Nephron progenitor cell (in vitro differentiated cells): ENCODE results near the gene C16orf92.

Experiments
- DNase-seq: peaks from one replicate; pipeline ENCODE4 v3.0.0; 2021
- H3K27ac Mint-ChIP-seq: 2 replicates; pipeline ENCODE4 v1.8.0; 2021; ENCODE audit warnings: mild to moderate bottlenecking, moderate library complexity, mixed read lengths
- H3K27me3 Mint-ChIP-seq: 2 replicates; pipeline ENCODE4 v1.8.0; 2021; ENCODE audit warnings: mild to moderate bottlenecking, low read depth, mixed read lengths; ENCODE audit not compliant: poor library complexity
- H3K36me3 Mint-ChIP-seq: 2 replicates; pipeline ENCODE4 v1.8.0; 2021; ENCODE audit warnings: low read depth, mixed read lengths
- H3K4me1 Mint-ChIP-seq: 2 replicates; pipeline ENCODE4 v1.8.0; 2021; ENCODE audit warnings: mixed read lengths
- H3K4me3 Mint-ChIP-seq: 2 replicates; pipeline ENCODE4 v1.8.0; 2021; ENCODE audit warnings: mild to moderate bottlenecking, moderate library complexity, mixed read lengths
- H3K9me3 Mint-ChIP-seq: 2 replicates; pipeline ENCODE4 v1.8.0; 2021; ENCODE audit warnings: mild to moderate bottlenecking, moderate library complexity, mixed read lengths
- CTCF ChIP-seq: fragments of 200-600 bp; sonication (generic); IDR thresholded peaks from 2 replicates; pipeline ENCODE4 v1.5.0; 2021; ENCODE audit warnings: antibody characterized with exemption

C16orf92 gene

GRCh38 chr16:30046588-30046987 is 23.6 kb downstream of the C16orf92 start:
- H3K4me1 Mint-ChIP-seq: peaks cover 22% of the 10 kb centered on the region

DNA sequence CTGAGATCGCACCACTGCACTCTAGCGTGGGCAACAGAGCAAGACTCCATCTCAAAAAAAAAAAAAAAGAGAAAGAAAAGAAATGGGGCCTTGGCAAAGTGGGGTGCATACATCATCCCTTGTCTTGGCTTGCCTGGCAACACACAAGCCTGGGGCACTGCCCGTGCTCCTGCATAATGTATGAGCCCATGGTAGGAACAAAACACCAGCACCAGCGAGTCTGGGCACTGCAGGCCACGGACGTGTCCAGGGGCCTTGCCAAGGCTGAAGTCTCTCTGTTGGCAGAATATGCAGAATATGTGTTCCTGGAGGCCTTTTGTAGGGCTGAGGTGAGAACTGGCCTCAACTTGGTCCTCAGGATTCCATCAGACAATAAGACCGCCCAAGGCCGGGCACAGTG is 26.9 kb downstream of the C16orf92 start:
- Mint-ChIP-seq H3K36me3 (no peaks in the 10 kb centered on the region), H3K4me1 (peaks cover 40% of the 10 kb centered on the region), H3K27ac (no peak overlapping the region), H3K9me3 (no peaks in the 10 kb centered on the region), H3K4me3 (no peak overlapping the region), H3K27me3 (peaks cover 10% of the 10 kb centered on the region)
- TF ChIP-seq CTCF: no peak
- no peak for DNase-seq

More at GRCh38 chr16:30046588-30046987, 23.6 kb downstream of the C16orf92 start:
- TF ChIP-seq CTCF: no peak
- no peak for DNase-seq
- Mint-ChIP-seq H3K27ac (no peak overlapping the region), H3K4me3 (no peak overlapping the region), H3K9me3 (no peaks in the 10 kb centered on the region), H3K36me3 (no peaks in the 10 kb centered on the region), H3K27me3 (peaks cover 18% of the 10 kb centered on the region)

GRCh38 chr16:30051518-30051917 is 28.5 kb downstream of the C16orf92 start:
- peak overlapping the region; percentile 43 for H3K4me3 Mint-ChIP-seq
- H3K4me1 Mint-ChIP-seq: peaks cover 48% of the 10 kb centered on the region
- H3K27me3 Mint-ChIP-seq: peaks cover 7% of the 10 kb centered on the region
- H3K9me3 Mint-ChIP-seq: no peaks in the 10 kb centered on the region
- no peak overlapping the region for H3K27ac Mint-ChIP-seq
- H3K36me3 Mint-ChIP-seq: no peaks in the 10 kb centered on the region
- no peak for DNase-seq
- TF ChIP-seq CTCF: no peak

DNA sequence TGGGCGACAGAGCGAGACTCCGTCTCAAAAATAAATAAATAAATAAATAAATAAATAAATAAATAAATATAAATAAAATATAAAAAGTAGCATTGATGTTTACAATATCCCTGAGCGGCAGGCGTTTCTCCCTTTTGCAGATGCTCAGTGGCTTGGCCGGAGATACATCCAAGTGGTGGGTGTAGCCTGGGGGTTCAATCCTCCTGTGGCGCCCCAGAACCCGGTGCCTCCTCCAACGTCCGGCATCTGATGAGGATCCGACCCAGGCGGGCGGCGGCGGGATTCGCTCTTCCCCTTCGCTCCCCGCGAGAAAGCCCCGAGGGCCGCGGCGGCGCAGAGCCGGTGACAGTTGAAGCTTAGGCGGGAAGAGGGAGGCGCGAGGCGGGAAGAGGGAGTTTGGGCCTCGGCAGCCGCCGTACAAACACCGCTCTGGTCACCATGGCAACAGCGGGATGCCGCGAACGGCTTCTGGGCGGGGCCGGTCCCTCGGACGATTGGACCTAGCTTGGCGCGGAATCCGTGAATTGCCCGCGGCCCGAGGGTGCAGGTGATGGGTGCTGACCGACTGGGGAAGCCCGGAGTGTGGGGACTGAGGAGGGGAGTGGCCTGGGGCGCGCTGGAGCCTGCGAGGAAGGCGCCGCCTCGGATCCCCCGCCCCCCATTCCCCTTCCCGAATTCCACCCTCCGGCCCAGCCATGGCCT is 29.8 kb downstream of the C16orf92 start:
- H3K9me3 Mint-ChIP-seq: no peaks in the 10 kb centered on the region
- H3K4me3 Mint-ChIP-seq: peak overlapping the region; percentile 85
- no peaks in the 10 kb centered on the region for H3K36me3 Mint-ChIP-seq
- H3K27me3 Mint-ChIP-seq: peaks cover 7% of the 10 kb centered on the region
- DNase-seq: peak; percentile 96
- H3K27ac Mint-ChIP-seq: peak overlapping the region; percentile 29
- H3K4me1 Mint-ChIP-seq: peaks cover 57% of the 10 kb centered on the region
- TF ChIP-seq CTCF: no peak

DNA sequence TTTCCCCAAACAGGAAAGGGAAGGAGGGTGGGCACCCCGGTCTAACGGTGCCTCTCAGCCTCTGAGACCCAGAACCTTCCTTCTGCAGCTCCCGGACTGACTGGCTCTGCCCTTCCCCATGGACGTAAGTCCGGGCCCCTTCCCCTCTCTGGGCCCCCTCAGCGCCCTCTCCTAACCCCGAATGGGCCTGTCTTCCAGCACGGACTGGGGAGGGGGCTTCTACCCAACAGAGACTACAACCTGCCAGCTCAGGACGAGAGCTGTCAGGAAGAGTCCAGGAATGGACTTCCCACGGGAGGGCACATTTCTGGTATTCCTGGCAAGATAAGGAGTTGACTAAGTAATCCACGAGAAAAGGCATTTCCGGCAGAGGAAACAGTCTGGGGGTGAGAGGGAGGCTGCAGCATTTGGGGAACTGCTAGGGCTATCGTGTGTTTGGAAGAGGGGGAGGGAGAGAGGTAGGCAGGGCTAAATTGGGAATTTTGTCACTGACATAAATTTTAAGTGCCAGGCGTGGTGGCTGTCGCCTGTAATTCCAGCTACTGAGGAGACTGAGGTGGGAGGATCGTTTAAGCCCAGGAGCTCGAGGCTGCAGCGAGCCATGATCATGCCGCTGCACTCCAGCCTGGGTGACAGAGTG is 30.5 kb downstream of the C16orf92 start:
- no peak overlapping the region for H3K27ac Mint-ChIP-seq
- DNase-seq: peak; percentile 24

More for the DNA sequence above, 30.5 kb downstream of the C16orf92 start:
- Mint-ChIP-seq H3K9me3 (no peaks in the 10 kb centered on the region), H3K4me3 (peak overlapping the region; percentile 85), H3K27me3 (peaks cover 7% of the 10 kb centered on the region), H3K36me3 (peaks cover under 1% of the 10 kb centered on the region), H3K4me1 (peaks cover 58% of the 10 kb centered on the region)
- TF ChIP-seq CTCF: no peak
